Fibroblast of gingiva (primary cell): Measurements from ENCODE around the gene KRT28.
"Not testable (repeated sequence)": the region's sequence is repeated elsewhere in the genome, so short reads cannot be mapped to it uniquely, and the experiment has no call there.

Experiments
- DNase-seq: peaks from one replicate; pipeline ENCODE4 v3.0.0-alpha.2; 2011; ENCODE audit warnings: low read depth

The KRT28 gene

DNA sequence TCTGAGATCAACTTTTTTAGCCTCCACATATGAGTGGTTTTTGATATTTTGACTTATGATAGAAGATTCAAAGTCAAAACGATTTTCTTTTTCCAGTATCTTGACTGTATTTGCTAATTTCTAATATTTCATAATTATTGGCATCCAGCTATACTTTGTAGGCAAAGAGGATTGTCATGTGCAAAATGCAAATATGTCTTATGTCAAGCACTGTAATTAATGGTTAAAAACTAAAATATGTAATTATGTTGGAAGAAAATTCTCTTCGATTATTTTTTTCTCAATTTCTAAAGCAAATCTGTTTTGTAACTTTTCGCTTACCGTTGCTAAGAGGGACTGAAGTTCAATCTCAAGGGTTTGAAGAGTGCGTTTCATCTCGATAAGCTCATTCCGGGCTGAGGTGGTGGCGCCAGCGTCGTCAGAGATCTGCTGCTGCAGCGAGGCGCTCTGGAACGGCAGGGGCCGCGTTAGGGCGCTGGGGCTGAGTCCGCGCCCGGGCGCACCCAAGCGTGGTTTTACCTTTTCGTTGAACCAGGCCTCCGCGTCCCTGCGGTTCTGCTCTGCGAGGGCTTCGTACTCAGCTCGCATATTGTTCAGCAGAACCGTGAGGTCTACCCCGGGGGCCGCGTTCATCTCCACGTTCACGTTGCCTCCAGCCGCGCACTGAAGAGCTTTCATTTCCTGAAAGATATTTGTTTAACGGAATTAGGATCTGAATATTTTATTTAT lies 20.4 kb downstream of the KRT28 start:
- no peak for DNase-seq

DNA sequence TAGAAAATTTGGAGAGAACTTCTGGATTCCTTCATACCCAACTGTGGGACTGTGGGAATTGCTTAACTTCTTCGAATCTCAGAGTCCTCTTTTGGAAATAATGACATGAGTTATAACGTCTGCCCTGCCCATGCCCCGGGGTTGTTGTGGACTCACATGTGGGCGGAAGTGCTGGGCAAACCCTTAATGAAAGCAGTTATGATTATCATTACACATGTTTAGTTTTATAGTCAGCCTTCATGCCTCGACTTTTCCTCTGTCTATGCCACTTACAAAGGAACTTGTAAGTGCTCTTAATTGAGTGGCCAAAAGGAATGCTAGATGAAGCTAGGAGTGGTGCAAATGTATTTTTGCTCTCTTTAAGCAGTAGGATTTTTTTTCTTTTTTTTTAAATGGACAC lies 21.3 kb downstream of the KRT28 start:
- DNase-seq = no peak

DNA sequence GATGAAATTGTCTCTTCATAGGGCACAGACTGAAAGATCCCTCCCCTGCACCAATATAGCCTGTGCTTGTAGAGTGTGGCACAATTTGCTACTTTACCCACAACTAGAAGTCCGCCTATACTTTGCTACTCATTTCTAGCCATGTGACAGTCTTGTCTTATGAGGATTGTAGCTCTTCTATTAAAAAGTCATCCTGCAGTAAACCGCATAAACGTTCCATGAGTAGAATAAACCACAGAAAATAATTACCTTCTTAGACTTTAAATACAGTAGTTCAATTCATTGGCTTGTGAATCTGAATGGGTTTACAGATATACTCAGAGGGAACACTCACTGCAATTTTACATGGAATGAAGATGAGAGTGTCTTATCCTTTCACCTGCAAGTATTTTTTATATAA lies 21.8 kb downstream of the KRT28 start:
- no peak for DNase-seq

DNA sequence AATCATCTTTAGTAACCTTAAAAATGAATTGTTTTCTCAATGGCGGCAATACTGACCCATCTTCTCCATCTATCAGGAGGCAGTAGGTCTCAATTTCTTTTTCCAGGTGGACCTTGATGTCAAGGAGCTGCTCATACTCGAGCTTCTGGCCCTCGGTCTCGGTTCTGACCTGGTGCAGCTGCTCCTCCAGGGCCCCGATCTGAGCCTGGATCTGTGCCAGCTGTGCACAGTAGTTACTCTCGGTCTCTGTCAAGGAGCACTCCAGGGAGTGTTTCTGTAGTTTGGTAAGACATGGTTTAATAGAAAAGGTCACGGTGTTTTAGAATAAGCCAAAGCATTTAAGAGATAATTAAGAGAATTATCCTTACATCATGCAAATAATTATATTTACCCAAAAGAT lies 22.3 kb downstream of the KRT28 start:
- DNase-seq = no peak

DNA sequence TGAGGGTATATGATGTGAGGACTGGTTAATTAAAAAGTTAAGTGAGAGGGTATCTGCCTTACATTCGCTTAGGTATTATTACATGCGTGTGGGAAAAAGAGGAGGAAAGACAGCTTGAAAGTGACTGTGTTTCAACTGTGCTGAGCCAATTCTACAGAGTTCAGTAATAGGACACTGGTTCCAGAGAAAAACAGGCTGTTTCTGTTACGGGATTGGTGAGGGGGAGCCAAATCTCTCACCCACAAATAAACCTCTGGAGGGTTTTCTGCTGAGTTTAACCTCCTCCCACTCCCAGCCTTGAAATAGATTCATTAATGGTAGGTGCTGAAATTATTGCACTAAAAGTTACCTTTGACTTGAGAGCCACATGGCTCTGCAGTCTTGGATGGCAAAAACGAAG lies 23.8 kb downstream of the KRT28 start:
- no peak for DNase-seq

DNA sequence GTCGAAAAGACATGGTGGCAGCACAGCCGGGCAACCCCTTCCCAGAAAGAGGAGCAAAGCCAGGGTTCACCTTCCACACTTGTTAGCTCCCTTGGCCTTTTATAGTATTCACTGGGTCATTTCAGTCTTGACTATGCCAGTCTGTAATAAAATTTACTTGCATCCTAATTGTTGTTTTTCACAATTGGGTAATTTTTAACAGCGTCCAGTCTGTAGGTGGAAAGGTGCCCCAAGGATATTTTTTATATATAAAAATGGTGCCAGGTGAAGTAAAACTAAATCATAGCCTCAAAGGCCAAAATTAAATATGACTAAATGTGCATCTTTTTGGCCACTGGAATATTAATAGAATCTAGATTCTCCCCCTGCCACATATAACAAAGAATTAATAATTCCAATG lies 27.7 kb downstream of the KRT28 start, which contains the start of gene KRT26:
Gene KRT26 (minus strand): TSS at position 101 of the 400 bp plus-strand sequence. CDS start 88 bp downstream, at position 13.
- no peak for DNase-seq

DNA sequence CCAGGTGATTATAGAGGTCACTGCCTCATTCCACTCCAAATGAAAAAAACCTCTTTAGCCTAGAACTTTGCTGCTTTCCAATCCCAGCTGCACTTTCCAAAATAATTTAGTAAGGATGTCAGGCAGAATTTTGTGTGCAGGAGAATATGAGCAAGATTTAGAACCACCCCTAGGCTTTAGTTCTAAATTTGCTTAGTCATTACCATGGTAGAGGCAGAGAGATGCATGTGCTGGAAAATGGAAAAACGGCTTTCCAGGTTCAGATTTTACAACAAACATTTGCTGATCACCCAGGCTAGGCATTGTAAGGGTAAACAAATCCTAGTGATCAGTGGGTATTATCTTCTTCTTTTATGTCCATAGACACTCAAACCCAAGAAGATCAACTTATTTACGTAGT lies 34.1 kb downstream of the KRT28 start:
- DNase-seq = no peak

DNA sequence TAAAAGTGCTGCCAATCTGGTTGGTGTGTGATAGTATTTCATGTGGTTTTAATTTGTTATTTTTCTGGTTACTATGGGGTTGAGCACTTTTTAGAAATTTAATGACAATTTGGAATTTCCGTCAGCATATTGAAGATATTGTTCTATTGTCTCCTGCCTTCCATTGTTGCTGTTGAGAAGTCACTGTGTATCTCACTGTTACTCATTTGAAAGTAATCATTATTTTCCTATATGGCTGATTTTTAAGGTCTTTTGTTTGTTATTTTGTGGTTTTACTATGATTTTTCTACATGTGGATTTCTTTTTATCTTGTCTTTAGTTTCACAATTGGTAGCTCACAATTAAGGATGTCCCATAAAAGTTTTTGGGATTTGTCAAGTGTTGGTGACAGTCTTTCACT lies 36.0 kb downstream of the KRT28 start:
- DNase-seq = no peak

DNA sequence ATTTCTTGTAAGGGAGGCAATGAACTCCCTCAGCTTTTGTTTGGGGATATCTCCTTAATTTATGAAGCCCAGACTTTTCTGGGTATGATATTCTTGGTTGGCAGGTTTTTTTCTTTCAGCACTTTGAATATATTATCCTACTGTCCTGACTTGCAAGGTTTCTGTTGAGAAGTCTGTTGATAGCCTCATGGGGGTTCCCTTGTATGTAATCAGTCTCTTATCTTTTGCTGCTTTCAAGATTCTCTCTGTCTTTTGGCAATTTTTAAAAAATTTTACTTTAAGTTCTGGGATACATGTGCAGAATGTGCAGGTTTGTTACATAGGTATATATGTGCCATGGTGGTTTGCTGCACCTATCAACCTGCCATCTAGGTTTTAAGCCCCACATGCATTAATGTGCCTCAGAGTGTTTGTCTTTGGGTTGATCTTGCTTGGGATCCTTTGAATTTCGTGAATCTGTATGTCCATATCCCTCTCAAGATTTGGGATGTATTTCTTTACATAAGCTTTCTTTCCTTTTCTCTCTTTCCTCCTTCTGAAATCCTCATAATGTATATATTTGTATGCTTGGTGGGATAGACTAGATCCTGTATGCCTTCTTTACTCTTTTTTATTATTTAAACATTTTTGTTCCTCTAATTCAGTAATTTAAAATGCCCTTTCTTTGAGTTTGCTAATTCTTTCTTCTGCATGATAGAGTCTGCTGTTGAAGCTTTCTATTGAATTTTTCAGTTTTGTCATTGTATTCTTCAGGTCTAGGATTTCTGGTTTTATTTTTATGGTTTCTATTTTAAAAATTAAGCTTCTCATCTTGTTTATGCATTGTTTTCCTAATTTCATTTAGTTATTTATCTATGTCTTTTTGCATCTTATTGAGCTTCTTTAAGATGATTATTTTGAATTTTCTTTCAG lies 39.4 kb downstream of the KRT28 start:
- no peak for DNase-seq

DNA sequence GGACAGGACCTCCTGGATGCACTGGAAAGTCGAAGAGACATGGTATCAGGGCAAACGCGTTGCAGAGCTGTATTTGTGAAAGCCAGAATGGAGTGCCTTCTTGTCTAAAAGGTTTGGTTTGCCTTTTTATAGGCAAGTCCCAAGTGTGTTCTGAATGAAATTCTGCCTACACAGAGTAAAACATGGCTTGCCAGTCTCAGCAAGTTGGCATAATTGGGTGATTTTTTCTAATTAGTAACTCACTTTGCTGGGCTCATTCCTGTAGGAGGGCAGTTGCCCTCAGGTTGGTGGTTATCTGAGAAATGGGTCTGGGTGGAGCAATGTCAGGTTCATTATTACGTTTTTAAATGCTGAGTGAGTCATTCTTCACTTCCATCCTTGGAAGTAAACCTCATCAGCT lies 44.5 kb downstream of the KRT28 start, which contains the start of gene KRT25:
Gene KRT25 (minus strand): TSS at position 101 of the 400 bp plus-strand sequence. CDS start 60 bp downstream, at position 41.
- no peak for DNase-seq

DNA sequence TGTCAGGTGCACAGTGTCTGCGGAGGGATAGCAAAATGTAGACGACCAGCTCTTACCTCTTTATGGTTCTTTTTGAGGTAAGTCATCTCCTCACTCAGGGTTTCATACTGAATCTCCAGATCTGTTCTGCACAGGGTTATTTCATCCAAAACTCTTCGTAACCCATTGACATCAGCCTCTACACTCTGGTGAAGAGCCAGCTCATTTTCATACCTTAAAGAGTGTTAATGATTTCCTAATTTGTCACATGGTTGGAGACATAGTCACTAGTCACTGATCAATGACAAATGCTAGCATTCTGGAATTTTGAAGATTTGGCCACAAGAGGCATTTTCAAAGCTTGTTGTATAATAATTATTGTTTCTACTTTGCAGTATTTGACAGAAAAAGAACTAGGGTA lies 46.0 kb downstream of the KRT28 start:
- DNase-seq = no peak

DNA sequence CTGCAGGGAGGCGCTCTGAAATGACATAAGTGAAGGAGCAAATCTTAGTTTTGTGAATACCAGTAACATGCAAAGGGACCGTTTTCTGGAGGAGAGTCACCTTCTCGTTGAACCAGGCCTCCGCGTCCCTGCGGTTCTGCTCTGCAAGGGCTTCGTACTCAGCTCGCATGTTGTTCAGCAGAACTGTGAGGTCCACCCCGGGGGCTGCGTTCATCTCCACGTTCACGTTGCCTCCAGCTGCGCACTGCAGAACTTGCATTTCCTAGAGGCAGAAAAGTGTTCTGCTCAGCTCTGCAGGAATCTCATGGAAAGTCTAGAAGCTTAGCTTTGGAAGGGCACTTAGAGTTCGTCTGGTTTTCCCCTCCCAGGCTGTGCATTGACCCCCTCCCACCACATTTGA lies 48.7 kb downstream of the KRT28 start:
- no peak for DNase-seq

DNA sequence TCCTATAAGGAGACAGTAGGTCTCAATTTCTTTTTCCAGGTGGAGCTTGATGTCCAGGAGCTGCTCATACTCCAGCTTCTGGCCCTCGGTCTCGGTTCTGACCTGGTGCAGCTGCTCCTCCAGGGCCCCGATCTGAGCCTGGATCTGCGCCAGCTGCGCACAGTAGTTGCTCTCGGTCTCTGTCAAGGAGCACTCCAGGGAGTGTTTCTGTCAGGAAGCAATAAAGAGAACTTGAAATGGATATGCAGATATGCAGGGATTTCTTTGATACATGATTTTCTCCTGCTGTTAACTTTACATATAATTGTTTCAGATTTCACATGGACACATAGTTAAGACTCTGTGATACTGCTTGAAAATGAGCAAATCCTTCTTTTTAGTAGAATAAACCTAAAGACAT lies 49.4 kb downstream of the KRT28 start:
- no peak for DNase-seq

DNA sequence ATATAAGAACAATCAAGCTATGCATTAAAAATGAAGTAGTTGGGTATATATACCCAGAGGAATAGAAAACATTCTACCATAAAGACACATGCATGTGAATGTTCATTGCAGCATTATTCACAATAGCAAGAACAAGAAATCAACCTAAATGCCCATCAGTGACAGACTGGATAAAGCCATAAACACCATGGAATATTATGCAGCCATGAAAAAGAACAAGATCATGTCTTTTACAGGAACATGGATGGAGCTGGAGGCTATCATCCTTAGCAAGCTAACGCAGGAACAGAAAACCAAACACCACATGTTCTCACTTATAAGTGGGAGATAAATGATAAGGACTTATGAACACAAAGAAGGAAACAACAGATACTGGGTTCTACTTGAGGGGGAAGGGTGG lies 51.1 kb downstream of the KRT28 start:
- not testable (repeated sequence) for DNase-seq
